ENCODE results near the gene OPN4. TPM values are rescaled to one million over a fixed set of nuclear protein-coding genes. Genes with fewer than 3 reads are reported as not detected.

The OPN4 gene
- total RNA-seq, 1 experiment from 2014 or later = not detected

GRCh38 chr10:86678999-86679792 is 24.8 kb downstream of the OPN4 start:
- TF ChIP-seq CTCF (conservative IDR thresholded peaks at IDR 0.05; ENCODE audit: low read depth, low read length) = no peak
- no peak for TF ChIP-seq EZH2 (IDR thresholded peaks at IDR 0.05; ENCODE audit: low read length, unreplicated experiment)
- TF ChIP-seq EZH2phosphoT487 (IDR thresholded peaks at IDR 0.05; ENCODE audit: borderline replicate concordance, low read length) = no peak
- Histone ChIP-seq H3K27me3 (ENCODE audit: low read length) (no peaks in the 10 kb centered on the region), H3F3A (ENCODE audit: low read length, unreplicated experiment) (no peaks in the 10 kb centered on the region), H3K4me1 (ENCODE audit: insufficient read depth, low read length) (no peaks in the 10 kb centered on the region), H3K36me3 (ENCODE audit: low read depth, low read length) (no peaks in the 10 kb centered on the region), H3K27ac (ENCODE audit: low read length) (no peak overlapping the region), H4K20me1 (ENCODE audit: low read length) (no peaks in the 10 kb centered on the region), H3K9ac (ENCODE audit: low read length) (no peak overlapping the region), H3K9me2 (replicated peaks; ENCODE audit: low read length) (no peaks in the 10 kb centered on the region), H3K4me2 (ENCODE audit: low read length) (no peak overlapping the region), H3K9me3 (ENCODE audit: low read length) (no peaks in the 10 kb centered on the region), H3K4me3 (ENCODE audit: low read length) (no peak overlapping the region), H3K79me2 (ENCODE audit: low read length) (no peaks in the 10 kb centered on the region), H2AFZ (ENCODE audit: low read length) (no peak overlapping the region)
- no peak for ATAC-seq
- ChIA-PET CTCF (no interaction called here), POLR2A (ENCODE audit: unreplicated experiment) (no interaction called here)
- BruUV-seq (replicated peaks) = no TSS peak
- DNase-seq = no peak
- intact Hi-C loops (cut with micrococcal nuclease) = no loop called here

- intact Hi-C loops (cut with micrococcal nuclease) = loop anchor here (5.0 to 10.0 kb wide), 2 partner anchors 34 to 86 kb away; no protein-coding TSS in a partner anchor
Observed at GRCh38 chr10:86681047-86681446, 26.7 kb downstream of the OPN4 start.

More at GRCh38 chr10:86681047-86681446, 26.7 kb downstream of the OPN4 start:
- TF ChIP-seq CTCF (conservative IDR thresholded peaks at IDR 0.05; ENCODE audit: low read depth, low read length) (no peak), EZH2 (IDR thresholded peaks at IDR 0.05; ENCODE audit: low read length, unreplicated experiment) (no peak), EZH2phosphoT487 (IDR thresholded peaks at IDR 0.05; ENCODE audit: borderline replicate concordance, low read length) (no peak)
- Histone ChIP-seq H3K27ac (ENCODE audit: low read length) (no peak overlapping the region), H3K4me1 (ENCODE audit: insufficient read depth, low read length) (no peaks in the 10 kb centered on the region), H3K36me3 (ENCODE audit: low read depth, low read length) (no peaks in the 10 kb centered on the region), H4K20me1 (ENCODE audit: low read length) (no peaks in the 10 kb centered on the region), H3F3A (ENCODE audit: low read length, unreplicated experiment) (no peaks in the 10 kb centered on the region), H3K4me3 (ENCODE audit: low read length) (no peak overlapping the region), H3K9me3 (ENCODE audit: low read length) (no peaks in the 10 kb centered on the region), H3K4me2 (ENCODE audit: low read length) (no peak overlapping the region), H3K9me2 (replicated peaks; ENCODE audit: low read length) (no peaks in the 10 kb centered on the region), H3K27me3 (ENCODE audit: low read length) (no peaks in the 10 kb centered on the region), H2AFZ (ENCODE audit: low read length) (no peak overlapping the region), H3K79me2 (ENCODE audit: low read length) (no peaks in the 10 kb centered on the region), H3K9ac (ENCODE audit: low read length) (no peak overlapping the region)
- ATAC-seq (no peak; the same call in 1 of the 2 replicates), DNase-seq (peak; percentile 18)
- no TSS peak for BruUV-seq (replicated peaks)
- ChIA-PET CTCF (no interaction called here), POLR2A (ENCODE audit: unreplicated experiment) (no interaction called here)

All from PC-3 (cell line).